K562 (cell line): ENCODE measurements around the gene AP2A2.
A peak's percentile ranks its signal among the peaks of the same experiment; 100 is the strongest.

ENCODE experiments used
- ARHGAP35 ChIP-seq: fragments of 450-650 bp; IDR thresholded peaks from 2 replicates; pipeline ENCODE4 v1.6.1; 2018; ENCODE audit not compliant: partially characterized antibody
- CBFA2T2 ChIP-seq: fragments of 450-650 bp; conservative IDR thresholded peaks from 2 replicates; pipeline ENCODE4 v1.6.1; 2017; ENCODE audit warnings: mild to moderate bottlenecking
- CEBPG ChIP-seq, 3 experiments: fragments of 200-800 bp in 1 of 3; sonication (Bioruptor generic) in 1 of 3; sonication (generic) in 1 of 3; formaldehyde crosslinking in 1 of 3; IDR thresholded peaks in 2 of 3; conservative IDR thresholded peaks in 1 of 3; 2 replicates each; pipeline versions ENCODE4 v1.6.1 to v1.8.0; 2016 to 2022; ENCODE audit warnings: missing compliant biosample characterization in 2 of 3, missing genetic modification characterization in 2 of 3, mild to moderate bottlenecking in 1 of 3, missing genetic modification reagents in 1 of 3
- CTCF ChIP-seq, 3 experiments: IDR thresholded peaks in 2 of 3; conservative IDR thresholded peaks in 1 of 3; 2 replicates each; pipeline ENCODE4 v1.5.1; 2011 to 2012; ENCODE audit warnings: low read length in 3 of 3, mild to moderate bottlenecking in 3 of 3, control low read depth in 2 of 3, improper control_type of control experiment in 1 of 3, inconsistent platforms in 1 of 3, low read depth in 1 of 3, mixed read lengths in 1 of 3, moderate library complexity in 1 of 3; ENCODE audit not compliant: insufficient read depth in 2 of 3
- E4F1 ChIP-seq: fragments of 250-450 bp; sonication (Bioruptor Pico); IDR thresholded peaks from 2 replicates; pipeline ENCODE4 v1.5.0; 2021; ENCODE audit warnings: mild to moderate bottlenecking, borderline replicate concordance
- EP300 ChIP-seq: IDR thresholded peaks from 2 replicates; pipeline ENCODE4 v1.6.1; 2012; ENCODE audit warnings: low read length, improper control_type of control experiment
- ETS1 ChIP-seq: conservative IDR thresholded peaks from 2 replicates; pipeline ENCODE4 v1.6.1; 2011; ENCODE audit warnings: low read depth, mild to moderate bottlenecking, low read length; ENCODE audit not compliant: control insufficient read depth
- ETV5 ChIP-seq: sonication (generic); formaldehyde crosslinking; IDR thresholded peaks from 2 replicates; pipeline ENCODE4 v1.4.0; 2020; ENCODE audit warnings: low read depth, mild to moderate bottlenecking, missing genetic modification reagents
- HNRNPL ChIP-seq: fragments of 200-400 bp; formaldehyde crosslinking; IDR thresholded peaks from 2 replicates; pipeline ENCODE4 v1.6.1; 2017; ENCODE audit warnings: low read depth, mild to moderate bottlenecking, low read length
- LEF1 ChIP-seq: fragments of 450-650 bp; IDR thresholded peaks from 2 replicates; pipeline ENCODE4 v1.6.1; 2016; ENCODE audit warnings: mild to moderate bottlenecking
- MTA1 ChIP-seq: fragments of 450-650 bp; IDR thresholded peaks from 2 replicates; pipeline ENCODE4 v1.6.1; 2017; ENCODE audit warnings: borderline replicate concordance
- NCOA6 ChIP-seq: fragments of 450-650 bp; IDR thresholded peaks from 2 replicates; pipeline ENCODE4 v1.6.1; 2017; ENCODE audit warnings: mild to moderate bottlenecking
- TBP ChIP-seq: optimal IDR thresholded peaks from 2 replicates; pipeline ENCODE3; 2011; ENCODE audit warnings: low read depth, low read length, improper control_type of control experiment

GRCh38 chr11:880447-880846 lies 45.2 kb upstream of the AP2A2 start:
- TF ChIP-seq EP300: no peak
- no peak for TF ChIP-seq ARHGAP35
- no peak for TF ChIP-seq HNRNPL
- no peak for TF ChIP-seq NCOA6
- no peak for TF ChIP-seq MTA1
- TF ChIP-seq CEBPG (CRISPR knock-in tag; IDR thresholded peaks at IDR 0.05): no peak
- no peak for TF ChIP-seq CEBPG (tag; conservative IDR thresholded peaks at IDR 0.05 in 1 of 2, IDR thresholded peaks at IDR 0.05 in 1 of 2)
- no peak for TF ChIP-seq ETS1
- TF ChIP-seq CBFA2T2: no peak
- no peak for TF ChIP-seq E4F1 (CRISPR knock-in tag)
- TF ChIP-seq TBP: no peak
- TF ChIP-seq LEF1: no peak
- no peak for TF ChIP-seq ETV5
- peak in 1 of 3 experiments; percentile 38; a peak in 3 of 6 replicates for TF ChIP-seq CTCF (IDR thresholded peaks at IDR 0.05 in 2 of 3, conservative IDR thresholded peaks at IDR 0.05 in 1 of 3; ENCODE audit: insufficient read depth in 2 of 3, low read depth in 1 of 3, low read length in 3 of 3)
